Measurements from ENCODE around the gene RAB8B.

The RAB8B gene

DNA sequence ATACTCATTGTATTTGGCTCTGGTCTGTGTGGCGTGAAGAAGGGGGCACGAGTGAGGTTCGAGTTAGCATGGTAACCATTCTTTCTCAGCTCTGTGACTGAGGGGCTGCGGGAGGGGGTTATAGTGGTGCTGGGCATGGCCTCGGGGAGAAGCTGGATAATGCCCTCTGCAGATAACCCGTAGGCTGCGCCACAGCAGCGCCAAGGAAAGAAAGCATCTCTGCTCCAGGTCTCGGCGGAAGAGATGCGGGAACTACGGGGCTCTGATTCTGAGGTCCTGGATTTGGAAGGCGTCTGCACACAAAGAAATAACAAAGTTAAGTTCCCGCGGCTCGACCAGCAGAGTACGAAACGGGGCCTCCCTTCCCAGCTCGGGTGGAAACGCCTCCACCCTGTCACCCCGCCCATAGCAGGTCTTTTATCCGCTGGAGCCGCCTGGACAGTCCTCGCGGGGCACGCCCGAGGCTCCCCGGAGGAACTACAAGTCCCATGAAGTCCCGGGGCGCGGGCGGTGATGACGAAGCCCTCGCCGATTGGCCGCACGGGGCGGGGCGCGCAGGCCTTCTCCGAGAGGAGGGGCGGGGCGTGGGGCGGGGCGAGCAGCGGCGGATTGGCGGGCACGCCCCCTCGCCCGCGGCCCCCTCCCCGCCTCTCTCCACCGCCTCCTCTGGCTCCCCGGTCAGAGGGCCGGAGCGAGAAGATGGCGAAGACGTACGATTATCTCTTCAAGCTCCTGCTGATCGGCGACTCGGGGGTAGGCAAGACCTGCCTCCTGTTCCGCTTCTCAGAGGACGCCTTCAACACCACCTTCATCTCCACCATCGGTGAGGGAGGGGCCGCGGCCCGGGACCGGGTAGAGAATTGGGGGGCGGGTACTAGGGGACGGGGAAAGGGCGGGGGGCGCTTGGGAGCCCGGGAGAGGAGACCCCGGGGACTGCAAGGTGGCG lies at the start of gene RAB8B:
Gene RAB8B (plus strand): TSS at position 681 of the 946 bp plus-strand sequence. CDS start 19 bp downstream, at position 700.
- DNase-seq (ENCODE audit: low spot score) = peak; percentile 96

GRCh38 chr15:63140936-63141335 lies 48.5 kb upstream of the RAB8B start:
- DNase-seq (ENCODE audit: low spot score) = no peak

DNA sequence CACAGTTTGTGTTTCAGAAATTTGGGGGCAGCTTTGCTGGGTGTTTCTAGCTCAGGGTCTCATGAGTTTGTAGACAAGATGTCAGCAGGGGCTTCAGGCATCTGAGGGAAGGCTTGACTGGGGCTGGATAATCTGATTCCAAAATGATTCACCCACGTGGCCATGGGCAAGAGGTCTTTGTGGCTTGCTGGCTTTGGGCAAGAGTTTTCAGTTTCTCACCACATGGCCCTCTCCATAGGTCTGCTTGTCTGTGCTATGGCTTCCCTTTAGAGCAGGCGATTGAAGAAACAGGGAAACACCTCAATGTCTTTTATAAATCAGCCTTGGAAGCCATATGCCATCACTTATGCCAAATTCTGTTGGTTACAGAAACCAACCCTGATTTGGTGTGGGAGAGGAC lies 44.0 kb upstream of the RAB8B start:
- DNase-seq (ENCODE audit: low spot score) = no peak

DNA sequence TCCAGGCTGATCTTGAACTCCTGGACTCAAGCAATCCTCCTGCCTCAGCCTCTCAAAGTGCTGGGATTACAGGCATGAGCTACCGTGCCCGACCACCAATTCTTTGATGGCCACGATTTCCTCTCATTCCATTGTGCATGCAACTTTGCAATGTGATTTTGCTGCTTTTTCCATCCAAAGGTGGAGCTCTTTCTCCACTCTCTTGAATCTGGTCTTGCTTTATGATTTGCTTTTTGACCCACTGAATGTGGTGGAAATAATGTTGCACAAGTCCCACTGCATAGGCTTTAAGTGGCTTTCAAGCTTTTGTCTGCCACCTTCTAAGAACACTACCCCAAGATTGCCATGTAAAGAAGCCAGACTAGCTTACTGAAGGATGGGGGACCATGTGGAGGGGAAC lies 42.7 kb upstream of the RAB8B start:
- no peak for DNase-seq (ENCODE audit: low spot score)

GRCh38 chr15:63151665-63152064 lies 37.7 kb upstream of the RAB8B start:
- DNase-seq (ENCODE audit: low spot score) = no peak

DNA sequence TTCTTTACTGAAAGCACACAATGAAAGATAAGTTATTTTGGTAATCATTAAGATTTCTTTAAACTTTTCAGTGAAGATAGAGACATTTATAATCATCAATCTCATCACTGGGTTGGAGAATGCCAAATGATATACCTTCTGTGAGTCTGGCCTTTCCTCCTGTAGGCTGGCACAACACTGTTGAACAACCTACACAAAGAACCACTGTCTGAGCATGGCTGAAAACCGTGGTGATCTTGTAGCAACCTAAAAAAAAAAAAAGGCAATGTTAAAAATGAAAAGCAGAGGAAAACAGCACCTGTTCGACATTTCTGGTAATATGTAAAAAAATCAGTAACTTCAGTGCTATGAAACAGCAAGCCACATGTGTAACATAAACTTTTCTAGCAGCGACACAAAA lies 33.9 kb upstream of the RAB8B start:
- peak; percentile 13 for DNase-seq (ENCODE audit: low spot score)

- peak; percentile 40 for DNase-seq (ENCODE audit: low spot score)
These were observed 33.2 kb upstream of the RAB8B start for GRCh38 chr15:63156086-63156710.

GRCh38 chr15:63156755-63157117 lies 32.7 kb upstream of the RAB8B start:
- no peak for DNase-seq (ENCODE audit: low spot score)

GRCh38 chr15:63157118-63157843 lies 32.1 kb upstream of the RAB8B start, which contains the start of gene RPS27L:
TSS of gene RPS27L (minus strand) at chr15:63157477. CDS start at chr15:63157405, 72 bp downstream.
- peak; percentile 95 for DNase-seq (ENCODE audit: low spot score)

- peak; percentile 76 for DNase-seq (ENCODE audit: low spot score)
These were observed 31.4 kb upstream of the RAB8B start for GRCh38 chr15:63157891-63158431.

DNA sequence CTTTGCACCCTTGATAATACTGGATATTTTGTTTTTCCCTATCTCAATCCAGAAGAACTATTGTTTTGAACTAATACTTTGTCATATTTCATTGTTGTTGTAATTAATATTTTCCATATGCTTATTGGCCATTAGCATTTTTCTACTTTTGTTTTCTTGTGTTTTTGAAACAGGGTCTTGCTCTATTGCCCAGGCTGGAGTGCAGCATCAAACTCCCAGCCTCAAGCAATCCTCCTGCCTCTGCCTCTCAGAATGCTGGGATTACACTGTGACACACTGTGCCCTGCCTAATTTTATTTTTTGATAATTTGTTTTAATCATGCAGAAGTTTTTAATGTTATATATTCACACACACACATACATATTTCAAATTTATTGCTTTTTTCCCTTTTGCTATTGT lies 28.8 kb upstream of the RAB8B start:
- DNase-seq (ENCODE audit: low spot score) = no peak

GRCh38 chr15:63163217-63163616 lies 26.2 kb upstream of the RAB8B start:
- no peak for DNase-seq (ENCODE audit: low spot score)

GRCh38 chr15:63165166-63165859 lies 24.1 kb upstream of the RAB8B start:
- DNase-seq (ENCODE audit: low spot score) = no peak

GRCh38 chr15:63166219-63166618 lies 23.2 kb upstream of the RAB8B start:
- peak; percentile 30 for DNase-seq (ENCODE audit: low spot score)

DNA sequence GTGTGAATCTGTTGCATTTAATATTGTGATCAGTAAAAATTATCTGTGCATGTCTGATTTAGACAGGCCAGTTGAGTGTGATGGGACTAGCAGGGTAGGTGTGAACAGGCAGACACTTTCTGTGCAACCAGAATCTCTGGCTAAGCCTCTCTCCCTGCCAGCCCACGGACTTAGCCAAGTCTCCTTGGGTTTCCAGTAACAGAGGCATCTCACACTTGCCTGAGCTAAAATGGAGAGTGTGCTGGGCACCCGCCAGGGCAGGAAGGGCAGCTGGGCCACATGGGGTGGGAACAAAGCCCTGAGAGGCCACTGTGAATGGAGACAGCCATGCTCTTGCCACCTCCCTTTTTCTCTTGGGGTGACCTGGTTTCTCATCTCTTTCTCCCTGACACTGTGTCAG lies 19.6 kb upstream of the RAB8B start:
- no peak for DNase-seq (ENCODE audit: low spot score)

DNA sequence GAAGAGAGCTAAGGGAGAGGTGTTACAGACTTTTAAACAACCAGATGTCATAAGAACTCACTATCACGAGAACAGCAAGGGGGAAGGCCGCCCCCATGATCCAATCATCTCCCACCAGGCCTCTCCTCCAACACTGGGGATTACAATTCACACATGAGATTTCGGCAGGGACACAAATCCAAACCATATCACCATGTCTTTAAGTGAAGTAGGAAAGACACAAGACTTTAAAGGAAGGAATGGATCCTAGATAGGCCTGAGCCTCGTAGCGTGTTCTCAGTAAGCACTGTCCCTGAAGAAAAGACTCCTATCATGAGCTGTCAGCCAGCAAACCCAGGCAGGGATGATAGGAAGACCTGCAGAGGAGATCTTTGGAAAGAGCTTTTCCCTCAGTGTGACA lies 17.0 kb upstream of the RAB8B start:
- no peak for DNase-seq (ENCODE audit: low spot score)

DNA sequence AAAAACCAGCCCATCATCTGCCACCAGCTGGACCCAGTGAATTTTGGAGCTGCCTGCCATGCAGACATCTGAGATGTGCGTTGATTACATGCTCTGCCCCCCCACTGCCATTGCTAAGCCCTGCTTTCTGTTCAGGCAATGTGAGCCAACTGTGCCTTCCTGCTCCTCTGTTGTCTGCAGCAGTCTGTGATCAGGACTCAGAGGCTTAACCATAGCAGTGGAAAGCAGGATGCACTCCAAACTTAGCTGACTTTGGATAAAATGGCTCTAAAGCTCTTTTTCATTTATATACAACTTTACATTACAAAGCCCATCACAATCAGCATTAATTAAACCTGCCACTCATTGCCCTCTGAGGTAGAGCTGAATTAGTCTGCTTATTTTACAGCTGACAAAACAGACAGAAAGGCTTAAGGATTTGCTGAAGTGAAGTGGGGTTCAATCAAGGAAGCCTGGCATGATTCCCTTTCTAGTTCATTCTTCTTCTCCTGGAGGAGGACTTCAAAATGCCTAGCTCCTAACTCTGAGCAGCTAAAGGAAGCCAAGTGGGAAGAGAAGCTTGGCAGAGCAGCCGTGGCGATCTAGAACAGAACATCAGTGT lies 16.5 kb upstream of the RAB8B start:
- DNase-seq (ENCODE audit: low spot score) = no peak

GRCh38 chr15:63176302-63176701 lies 13.1 kb upstream of the RAB8B start:
- no peak for DNase-seq (ENCODE audit: low spot score)

- no peak for DNase-seq (ENCODE audit: low spot score)
These were observed 11.4 kb upstream of the RAB8B start for GRCh38 chr15:63178034-63178433.

DNA sequence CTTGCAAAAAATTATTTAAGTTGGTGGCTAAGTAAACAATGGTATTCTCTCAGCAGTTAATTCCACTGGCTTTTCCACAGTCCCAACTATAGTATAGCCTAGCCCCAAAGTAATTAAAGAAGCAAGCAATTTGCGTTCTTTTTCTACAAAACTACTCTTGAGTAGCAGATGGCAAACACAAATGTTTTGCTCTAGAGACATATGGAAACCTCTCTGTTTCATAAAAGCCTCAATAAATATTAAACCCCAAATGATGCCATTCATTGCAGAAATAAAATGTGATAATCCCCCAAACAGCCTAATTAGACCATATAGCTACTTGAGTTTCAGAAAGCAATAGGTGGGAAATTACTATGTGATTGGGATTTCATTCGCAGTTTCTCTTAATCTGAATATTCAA lies 8.7 kb upstream of the RAB8B start:
- no peak for DNase-seq (ENCODE audit: low spot score)

DNA sequence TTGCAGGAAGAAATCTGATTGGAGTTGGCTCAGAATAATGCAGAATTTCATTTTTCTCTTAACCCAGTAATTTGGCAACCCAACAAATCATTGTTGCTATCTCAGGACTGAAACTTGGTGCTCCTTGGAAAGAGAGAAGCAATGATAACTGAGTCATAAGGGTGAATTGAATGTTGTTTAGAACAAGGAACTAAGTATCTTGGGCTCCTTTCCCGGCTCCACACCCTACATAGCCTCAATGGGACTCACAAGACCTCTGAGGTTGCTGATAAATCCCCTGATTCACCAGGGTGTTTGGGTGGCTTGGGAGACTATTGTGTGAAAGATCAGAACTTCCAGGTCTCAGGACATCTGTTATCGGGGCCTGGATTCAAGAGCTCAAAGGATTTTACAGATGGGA lies 7.8 kb upstream of the RAB8B start:
- no peak for DNase-seq (ENCODE audit: low spot score)
